PC-9 (cell line): Measurements from ENCODE around the gene MYPN. TPM values are rescaled to one million over a fixed set of nuclear protein-coding genes. Genes with fewer than 3 reads are reported as not detected.

ENCODE experiments used
- BruUV-seq: library from RNA; stranded (reverse); fragments of 400-500 nt; replicated peaks from 2 replicates; lab custom pipeline; 2021; lab: Mats Ljungman, UMichigan
- CTCF ChIA-PET: fragments of 300-600 bp; sonication (Branson Sonifier 250); formaldehyde crosslinking; loops from one replicate; lab custom pipeline; 2022; ENCODE audit warnings: antibody characterized with exemption; lab: Charles Lee
- POLR2A ChIA-PET: fragments of 300-600 bp; sonication (Branson Sonifier 250); formaldehyde crosslinking; loops from one replicate; lab custom pipeline; 2022; ENCODE audit warnings: antibody characterized with exemption; ENCODE audit not compliant: unreplicated experiment; lab: Charles Lee
- DNase-seq, 2 experiments: peaks; one replicate each; pipeline versions ENCODE4 v3.0.0 to v3.0.0-alpha.2; 2015 to 2022; ENCODE audit warnings: mixed read lengths in 1 of 2
- H2AFZ ChIP-seq: fragments of 200-600 bp; sonication (generic); 2 replicates; pipeline ENCODE4 v1.8.1; 2017; ENCODE audit warnings: antibody characterized with exemption
- H3F3A ChIP-seq: fragments of 200-600 bp; sonication (generic); 2 replicates; pipeline ENCODE4 v1.8.1; 2017; ENCODE audit warnings: antibody characterized with exemption, mild to moderate bottlenecking, low read depth; ENCODE audit not compliant: insufficient read depth
- H3K27ac ChIP-seq: fragments of 200-600 bp; sonication (generic); 2 replicates; pipeline ENCODE4 v1.6.1; 2016; ENCODE audit warnings: mixed run types
- H3K27me3 ChIP-seq: fragments of 200-600 bp; sonication (generic); 2 replicates; pipeline ENCODE4 v1.6.1; 2016; ENCODE audit warnings: low read depth, mixed run types; ENCODE audit not compliant: insufficient read depth
- H3K36me3 ChIP-seq: fragments of 200-600 bp; sonication (generic); 2 replicates; pipeline ENCODE4 v1.6.1; 2016; ENCODE audit warnings: low read depth, mixed run types
- H3K4me1 ChIP-seq: fragments of 200-600 bp; sonication (generic); replicated peaks from 2 replicates; pipeline ENCODE4 v1.6.1; 2016; ENCODE audit warnings: mixed run types; ENCODE audit not compliant: insufficient read depth
- H3K4me2 ChIP-seq: fragments of 200-600 bp; sonication (generic); 2 replicates; pipeline ENCODE4 v1.6.1; 2017; ENCODE audit warnings: mixed run types
- H3K4me3 ChIP-seq: fragments of 200-600 bp; sonication (generic); 2 replicates; pipeline ENCODE4 v1.6.1; 2016; ENCODE audit warnings: mixed run types
- H3K79me2 ChIP-seq: fragments of 200-600 bp; sonication (generic); 2 replicates; pipeline ENCODE4 v1.6.1; 2017; ENCODE audit warnings: low read depth, mixed run types
- H3K9me2 ChIP-seq: fragments of 200-600 bp; sonication (generic); 2 replicates; pipeline ENCODE4 v1.8.1; 2017; ENCODE audit warnings: mild to moderate bottlenecking; ENCODE audit not compliant: insufficient read depth
- H3K9me3 ChIP-seq: fragments of 200-600 bp; sonication (generic); 2 replicates; pipeline ENCODE4 v1.8.1; 2016; ENCODE audit warnings: low read depth; ENCODE audit not compliant: insufficient read depth
- H4K20me1 ChIP-seq: fragments of 200-600 bp; sonication (generic); 2 replicates; pipeline ENCODE4 v1.8.1; 2017; ENCODE audit not compliant: insufficient read depth
- CTCF ChIP-seq: fragments of 200-600 bp; sonication (generic); conservative IDR thresholded peaks from 2 replicates; pipeline ENCODE4 v1.6.1; 2017; ENCODE audit warnings: mixed run types, antibody characterized with exemption, mild to moderate bottlenecking, moderate library complexity
- EZH2 ChIP-seq: fragments of 200-600 bp; sonication (generic); IDR thresholded peaks from 2 replicates; pipeline ENCODE4 v1.8.0; 2017; ENCODE audit warnings: antibody characterized with exemption, low read depth
- intact Hi-C: fragments of 100-400 bp; cut with micrococcal nuclease; formaldehyde crosslinking; loops from one replicate; pipeline ENCODE4 v1.10.0; 2022; ENCODE audit not compliant: unreplicated experiment
- total RNA-seq: library from RNA; stranded (reverse); gene quantifications from 2 replicates; pipeline ENCODE4 v1.2.3, GENCODE V29; 2021

MYPN gene
- total RNA-seq, 1 experiment from 2014 or later, result 3.9 TPM

GRCh38 chr10:68179016-68179415 is 69.7 kb downstream of the MYPN start:
- Histone ChIP-seq H2AFZ (no peak overlapping the region), H3K27me3 (no peaks in the 10 kb centered on the region), H3K4me1 (peaks cover 6% of the 10 kb centered on the region), H3K4me2 (no peak overlapping the region), H3K4me3 (no peak overlapping the region), H3K9me3 (no peaks in the 10 kb centered on the region), H3K36me3 (no peaks in the 10 kb centered on the region), H3F3A (no peaks in the 10 kb centered on the region), H3K9me2 (no peaks in the 10 kb centered on the region), H3K27ac (no peak overlapping the region), H3K79me2 (no peaks in the 10 kb centered on the region), H4K20me1 (no peaks in the 10 kb centered on the region)
- TF ChIP-seq EZH2 (no peak), CTCF (no peak)
- POLR2A ChIA-PET, result no interaction called here
- intact Hi-C loops, result no loop called here
- no peak for DNase-seq
- CTCF ChIA-PET, result interaction anchor here (0.6 kb wide), 1 partner anchor 21 kb away, joined by 7 read pairs; no protein-coding TSS in a partner anchor
- no TSS peak for BruUV-seq

GRCh38 chr10:68180490-68180889 is 71.2 kb downstream of the MYPN start:
- POLR2A ChIA-PET, result no interaction called here
- no TSS peak for BruUV-seq
- intact Hi-C loops, result no loop called here

GRCh38 chr10:68184546-68184945 is 75.3 kb downstream of the MYPN start:
- Histone ChIP-seq H3K9me3 (no peaks in the 10 kb centered on the region), H3K36me3 (no peaks in the 10 kb centered on the region), H4K20me1 (no peaks in the 10 kb centered on the region), H3K79me2 (no peaks in the 10 kb centered on the region), H3F3A (no peaks in the 10 kb centered on the region), H2AFZ (no peak overlapping the region), H3K4me3 (no peak overlapping the region), H3K4me2 (no peak overlapping the region), H3K27ac (no peak overlapping the region), H3K4me1 (no peaks in the 10 kb centered on the region), H3K9me2 (peaks cover 5% of the 10 kb centered on the region; the same call in 1 of the 2 replicates), H3K27me3 (no peaks in the 10 kb centered on the region)
- no peak for TF ChIP-seq CTCF
- TF ChIP-seq EZH2, result no peak
- no peak for DNase-seq
- intact Hi-C loops, result no loop called here
- ChIA-PET CTCF (no interaction called here), POLR2A (no interaction called here)
- no TSS peak for BruUV-seq

More at GRCh38 chr10:68180490-68180889, 71.2 kb downstream of the MYPN start:
- H3K9me3 ChIP-seq, result no peaks in the 10 kb centered on the region
- H3K79me2 ChIP-seq, result no peaks in the 10 kb centered on the region
- peaks cover 6% of the 10 kb centered on the region for H3K4me1 ChIP-seq
- no peak overlapping the region for H3K4me2 ChIP-seq
- H3F3A ChIP-seq, result no peaks in the 10 kb centered on the region
- H4K20me1 ChIP-seq, result no peaks in the 10 kb centered on the region
- H2AFZ ChIP-seq, result no peak overlapping the region
- no peaks in the 10 kb centered on the region for H3K9me2 ChIP-seq
- H3K36me3 ChIP-seq, result no peaks in the 10 kb centered on the region
- no peaks in the 10 kb centered on the region for H3K27me3 ChIP-seq
- DNase-seq, result no peak
- no peak overlapping the region for H3K4me3 ChIP-seq
- TF ChIP-seq EZH2, result no peak
- TF ChIP-seq CTCF, result no peak
- CTCF ChIA-PET, result no interaction called here
- no peak overlapping the region for H3K27ac ChIP-seq
